B cell (primary cell): ENCODE results near the gene SPINDOC. TPM values are rescaled to one million over a fixed set of nuclear protein-coding genes. Genes with fewer than 3 reads are reported as not detected.

Source experiments
- ATAC-seq: fragments of 200-7000 bp; cut with Tn5 transposase; one replicate; pipeline ENCODE4 v1.10.0; 2021; ENCODE audit warnings: low read depth, mild to moderate bottlenecking, moderate number of reproducible peaks, moderate library complexity
- CTCF ChIA-PET: fragments of 350-600 bp; sonication (Branson Sonifier 250); formaldehyde crosslinking; loops from one replicate; lab custom pipeline; 2021; ENCODE audit warnings: antibody characterized with exemption, inconsistent platforms; lab: Charles Lee
- POLR2A ChIA-PET: fragments of 350-600 bp; sonication (Branson Sonifier 250); formaldehyde crosslinking; loops from one replicate; lab custom pipeline; 2021; ENCODE audit warnings: antibody characterized with exemption; lab: Charles Lee
- DNase-seq: peaks from one replicate; pipeline ENCODE4 v3.0.0; 2013
- H2AFZ ChIP-seq: 2 replicates; pipeline ENCODE4 v1.6.1; 2012; ENCODE audit warnings: mild to moderate bottlenecking, low read depth, low read length; ENCODE audit not compliant: insufficient read depth, poor library complexity, severe bottlenecking
- H3K27ac ChIP-seq, 2 donors: 1 replicate in 1 of 2; 2 replicates in 1 of 2; pipeline ENCODE4 v1.5.1; 2012 to 2013; ENCODE audit warnings: low read length in 2 of 2, mild to moderate bottlenecking in 2 of 2, moderate library complexity in 1 of 2
- H3K27me3 ChIP-seq, 4 experiments: fragments of 200-600 bp in 1 of 4; sonication (generic) in 1 of 4; replicated peaks in 1 of 4; 1 replicate in 2 of 4; 2 replicates in 2 of 4; pipeline versions ENCODE4 v1.6.1 to v1.7.0; 2013 to 2016; ENCODE audit warnings: low read length in 3 of 4, mild to moderate bottlenecking in 2 of 4, mixed read lengths in 1 of 4, moderate library complexity in 1 of 4; ENCODE audit not compliant: insufficient read depth in 4 of 4, control insufficient read depth in 3 of 4; ENCODE audit errors: control extremely low read depth in 1 of 4
- H3K36me3 ChIP-seq, 2 experiments: replicated peaks in 1 of 2; 1 replicate in 1 of 2; 2 replicates in 1 of 2; pipeline versions ENCODE4 v1.6.1 to v1.7.1; 2013; ENCODE audit warnings: low read length in 1 of 2; ENCODE audit not compliant: insufficient read depth in 2 of 2, control insufficient read depth in 1 of 2; ENCODE audit errors: control extremely low read depth in 1 of 2, extremely low read depth in 1 of 2
- H3K4me1 ChIP-seq, 2 donors: fragments of 200-600 bp in 1 of 2; sonication (generic) in 1 of 2; 1 replicate in 1 of 2; 2 replicates in 1 of 2; pipeline versions ENCODE4 v1.5.1 to v1.6.1; 2013 to 2017; ENCODE audit warnings: low read length in 2 of 2; ENCODE audit not compliant: control insufficient read depth in 2 of 2, insufficient read depth in 2 of 2
- H3K4me2 ChIP-seq: replicated peaks from 2 replicates; pipeline ENCODE3; 2012; ENCODE audit warnings: mild to moderate bottlenecking, low read depth, low read length; ENCODE audit not compliant: poor library complexity, severe bottlenecking
- H3K4me3 ChIP-seq, 5 experiments: fragments of 200-600 bp in 1 of 5; sonication (generic) in 1 of 5; 1 replicate in 3 of 5; 2 replicates in 2 of 5; pipeline versions ENCODE4 v1.5.1 to v1.7.0; 2011 to 2016; ENCODE audit warnings: low read length in 4 of 5, mild to moderate bottlenecking in 4 of 5, low read depth in 2 of 5, control low read depth in 1 of 5, moderate library complexity in 1 of 5; ENCODE audit not compliant: insufficient read depth in 1 of 5; ENCODE audit errors: control extremely low read depth in 1 of 5, extremely low read depth in 1 of 5
- H3K79me2 ChIP-seq: fragments of 200-600 bp; sonication (generic); one replicate; pipeline ENCODE4 v1.6.0; 2016; ENCODE audit warnings: low read length; ENCODE audit not compliant: control insufficient read depth, insufficient read depth
- H3K9ac ChIP-seq: fragments of 200-600 bp; sonication (generic); 2 replicates; pipeline ENCODE4 v1.6.1; 2017; ENCODE audit warnings: mild to moderate bottlenecking, low read length, moderate library complexity
- H3K9me3 ChIP-seq, 3 donors: one replicate each; pipeline versions ENCODE4 v1.6.1 to v1.7.1; 2013; ENCODE audit warnings: low read length in 2 of 3; ENCODE audit not compliant: control insufficient read depth in 2 of 3, insufficient read depth in 1 of 3; ENCODE audit errors: control extremely low read depth in 1 of 3
- H4K20me1 ChIP-seq: 2 replicates; pipeline ENCODE4 v1.6.0; 2012; ENCODE audit warnings: mild to moderate bottlenecking, low read length; ENCODE audit not compliant: insufficient read depth, control insufficient read depth, poor library complexity, severe bottlenecking
- H3K27ac Mint-ChIP-seq: one replicate; pipeline ENCODE4 v1.8.0; 2021; ENCODE audit warnings: mixed read lengths
- H3K27me3 Mint-ChIP-seq: one replicate; pipeline ENCODE4 v1.8.0; 2021; ENCODE audit warnings: mixed read lengths
- H3K4me1 Mint-ChIP-seq: one replicate; pipeline ENCODE4 v1.8.0; 2021; ENCODE audit warnings: mixed read lengths
- H3K4me3 Mint-ChIP-seq: one replicate; pipeline ENCODE4 v1.8.0; 2021; ENCODE audit warnings: mixed read lengths
- H3K9me3 Mint-ChIP-seq: one replicate; pipeline ENCODE4 v1.8.0; 2022; ENCODE audit warnings: mixed read lengths; ENCODE audit not compliant: insufficient read depth
- EZH2 ChIP-seq: IDR thresholded peaks from 2 replicates; pipeline ENCODE4 v1.6.1; 2012; ENCODE audit warnings: borderline replicate concordance, low read depth, mild to moderate bottlenecking, moderate library complexity, low read length; ENCODE audit not compliant: insufficient read depth, poor library complexity, severe bottlenecking
- WGBS: methylation state at CpG from one replicate; pipeline ENCODE4 v1.1.5; 2013; ENCODE audit warnings: missing lambda C conversion rate; ENCODE audit not compliant: insufficient coverage; 5-methylcytosine and 5-hydroxymethylcytosine counted together
- intact Hi-C: fragments of 100-400 bp; cut with micrococcal nuclease; formaldehyde crosslinking; loops from one replicate; pipeline ENCODE4 v1.10.0; 2022
- polyA plus RNA-seq: library from polyadenylated mRNA; depleted of rRNA; stranded (reverse); fragments of >200 nt; gene quantifications from 2 replicates; pipeline ENCODE4 v1.2.3, GENCODE V29; 2012
- total RNA-seq, 2 donors: library from RNA; stranded (reverse); fragments of 120-200 nt in 1 of 2; gene quantifications; 1 replicate in 1 of 2; 2 replicates in 1 of 2; pipeline versions ENCODE4 v1.2.3 to v1.2.4, GENCODE V29; 2013 to 2022
- TF ChIP-seq, protein P1 (sequence below): fragments of 200-600 bp; IDR thresholded peaks from one replicate; pipeline ENCODE4 v1.8.0; 2022; ENCODE audit warnings: antibody characterized with exemption, mild to moderate bottlenecking

Gene SPINDOC
- total and polyA plus RNA-seq, 2 donors (not counting 1 experiment from before 2014, with no cell fraction given) = 10.5 to 23.9 TPM

DNA sequence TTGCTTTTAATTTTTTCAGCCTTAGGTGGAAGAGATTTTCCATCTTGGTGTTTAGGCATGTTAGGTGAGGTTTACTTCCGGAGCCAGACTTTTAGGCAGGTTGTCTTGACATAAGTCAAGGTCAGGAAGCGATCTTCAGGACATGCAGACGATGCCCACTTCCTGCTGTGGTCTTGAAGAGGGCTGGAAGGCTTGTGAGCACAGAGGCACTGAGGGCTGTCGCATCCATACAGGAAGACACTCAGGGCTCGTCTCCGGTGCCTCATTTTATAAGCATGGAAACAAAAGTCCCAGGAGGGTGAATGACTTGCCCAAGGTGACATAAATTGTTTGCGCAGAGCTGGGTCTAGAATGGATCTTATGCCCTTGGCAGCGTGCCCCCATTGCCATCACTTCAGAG is 56.4 kb downstream of the SPINDOC start:
- Histone ChIP-seq H3K4me3 (no peak overlapping the region), H3K4me1 (peaks cover 53 to 70% of the 10 kb centered on the region in 2 donors), H3K4me2 (peak overlapping the region; percentile 38), H3K27ac (peak overlapping the region in 1 of 2 donors; percentile 60), H3K27me3 (no peaks in the 10 kb centered on the region), H3K36me3 (peaks cover 0 to 38% of the 10 kb centered on the region in 2 experiments), H2AFZ (no peak overlapping the region), H4K20me1 (peaks cover 97% of the 10 kb centered on the region), H3K79me2 (peaks cover 99% of the 10 kb centered on the region), H3K9ac (peak overlapping the region; percentile 4), H3K9me3 (no peaks in the 10 kb centered on the region)
- Mint-ChIP-seq H3K4me1 (peaks cover 73% of the 10 kb centered on the region), H3K27ac (peak overlapping the region; percentile 56), H3K4me3 (peak overlapping the region; percentile 29), H3K27me3 (no peaks in the 10 kb centered on the region), H3K9me3 (no peaks in the 10 kb centered on the region)
- TF ChIP-seq EZH2 = no peak
- TF ChIP-seq, protein P1, sequence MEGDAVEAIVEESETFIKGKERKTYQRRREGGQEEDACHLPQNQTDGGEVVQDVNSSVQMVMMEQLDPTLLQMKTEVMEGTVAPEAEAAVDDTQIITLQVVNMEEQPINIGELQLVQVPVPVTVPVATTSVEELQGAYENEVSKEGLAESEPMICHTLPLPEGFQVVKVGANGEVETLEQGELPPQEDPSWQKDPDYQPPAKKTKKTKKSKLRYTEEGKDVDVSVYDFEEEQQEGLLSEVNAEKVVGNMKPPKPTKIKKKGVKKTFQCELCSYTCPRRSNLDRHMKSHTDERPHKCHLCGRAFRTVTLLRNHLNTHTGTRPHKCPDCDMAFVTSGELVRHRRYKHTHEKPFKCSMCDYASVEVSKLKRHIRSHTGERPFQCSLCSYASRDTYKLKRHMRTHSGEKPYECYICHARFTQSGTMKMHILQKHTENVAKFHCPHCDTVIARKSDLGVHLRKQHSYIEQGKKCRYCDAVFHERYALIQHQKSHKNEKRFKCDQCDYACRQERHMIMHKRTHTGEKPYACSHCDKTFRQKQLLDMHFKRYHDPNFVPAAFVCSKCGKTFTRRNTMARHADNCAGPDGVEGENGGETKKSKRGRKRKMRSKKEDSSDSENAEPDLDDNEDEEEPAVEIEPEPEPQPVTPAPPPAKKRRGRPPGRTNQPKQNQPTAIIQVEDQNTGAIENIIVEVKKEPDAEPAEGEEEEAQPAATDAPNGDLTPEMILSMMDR = no peak
- ATAC-seq (no peak), DNase-seq (no peak)
- ChIA-PET CTCF (interaction anchor here (1.3 to 1.5 kb wide), 2 partner anchors 9 to 33 kb away, joined by 4 to 5 read pairs; no protein-coding TSS in a partner anchor), POLR2A (no interaction called here)
- whole genome bisulfite sequencing = 24% methylated on average over 8 of the region's 8 CpGs
- intact Hi-C loops = no loop called here

DNA sequence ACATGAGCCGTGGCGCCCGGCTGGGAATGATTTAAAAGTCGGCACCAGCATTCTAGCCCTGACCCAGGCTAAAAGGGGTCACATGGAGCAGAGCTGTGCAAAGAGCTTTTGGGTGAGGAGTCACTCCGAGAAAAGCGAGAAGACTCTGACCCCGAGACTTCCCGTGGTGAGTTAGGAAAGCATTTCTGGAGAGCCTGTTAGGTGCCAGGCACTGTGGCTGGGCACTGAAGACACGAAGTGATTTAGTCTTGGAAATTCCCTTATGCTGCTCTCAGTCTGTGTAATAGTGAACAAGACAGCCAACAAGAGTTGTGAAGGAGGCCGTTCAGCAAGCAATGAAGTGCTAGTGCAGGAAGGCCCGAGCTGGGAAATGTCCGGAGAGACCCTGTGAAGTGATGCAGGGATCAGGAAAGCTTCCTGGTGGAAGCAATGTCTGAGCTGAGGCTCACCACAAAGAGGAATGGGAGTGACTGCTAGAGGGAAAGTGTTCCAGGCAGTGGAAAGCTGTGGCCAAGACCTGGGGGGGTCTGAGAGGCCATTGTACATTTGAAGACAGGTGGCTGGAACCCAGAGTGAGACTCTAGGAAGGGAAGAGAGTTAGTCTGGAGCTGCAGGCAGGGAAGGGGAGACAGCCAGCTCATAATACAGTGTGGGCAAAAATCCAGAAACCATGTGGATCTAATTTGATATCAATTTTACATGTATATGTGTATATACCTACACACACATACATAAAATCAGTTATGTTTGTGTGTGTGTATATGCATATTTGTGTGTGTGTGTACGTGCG is 57.3 kb downstream of the SPINDOC start:
- peaks cover 99% of the 10 kb centered on the region for H3K79me2 ChIP-seq

More for the DNA sequence above, 57.3 kb downstream of the SPINDOC start:
- Histone ChIP-seq H3K27me3 (no peaks in the 10 kb centered on the region), H2AFZ (no peak overlapping the region), H3K9ac (no peak overlapping the region), H3K4me3 (no peak overlapping the region), H4K20me1 (peaks cover 98% of the 10 kb centered on the region), H3K9me3 (no peaks in the 10 kb centered on the region), H3K36me3 (peaks cover 0 to 32% of the 10 kb centered on the region in 2 experiments), H3K27ac (peak overlapping the region in 1 of 2 donors; percentile 44), H3K4me2 (peak overlapping the region; percentile 38), H3K4me1 (peaks cover 50 to 64% of the 10 kb centered on the region in 2 donors)
- ChIA-PET CTCF (interaction anchor here (1.3 kb wide), 1 partner anchor 34 kb away, joined by 4 read pairs; no protein-coding TSS in a partner anchor), POLR2A (no interaction called here)
- ATAC-seq = no peak
- no peak for TF ChIP-seq EZH2
- TF ChIP-seq, protein P1 = no peak
- Mint-ChIP-seq H3K9me3 (no peaks in the 10 kb centered on the region), H3K27ac (peak overlapping the region; percentile 23), H3K27me3 (no peaks in the 10 kb centered on the region), H3K4me3 (peak overlapping the region; percentile 39), H3K4me1 (peaks cover 68% of the 10 kb centered on the region)
- WGBS = 95% methylated on average over 12 of the region's 14 CpGs
- no peak for DNase-seq
- intact Hi-C loops = no loop called here
